Muscle layer of colon (tissue), 2 donors: Measurements from ENCODE around the gene CPA5.

Source experiments
- H3K27ac ChIP-seq: one replicate; pipeline ENCODE4 v1.7.0; 2013; ENCODE audit warnings: low read depth, mild to moderate bottlenecking, low read length, moderate library complexity
- H3K27me3 ChIP-seq, 2 donors: one replicate each; pipeline ENCODE4 v1.7.0; 2013; ENCODE audit warnings: low read length in 2 of 2, mild to moderate bottlenecking in 2 of 2; ENCODE audit not compliant: insufficient read depth in 2 of 2, control insufficient read depth in 1 of 2
- H3K36me3 ChIP-seq: one replicate; pipeline ENCODE4 v1.7.0; 2013; ENCODE audit warnings: mild to moderate bottlenecking, low read length; ENCODE audit not compliant: insufficient read depth
- H3K4me1 ChIP-seq: one replicate; pipeline ENCODE4 v1.7.0; 2013; ENCODE audit warnings: mild to moderate bottlenecking, low read length; ENCODE audit not compliant: insufficient read depth
- H3K4me3 ChIP-seq, 2 donors: one replicate each; pipeline ENCODE4 v1.7.0; 2013; ENCODE audit warnings: low read length in 2 of 2, low read depth in 1 of 2, mild to moderate bottlenecking in 1 of 2, moderate library complexity in 1 of 2
- H3K9ac ChIP-seq: one replicate; pipeline ENCODE4 v1.7.0; 2013; ENCODE audit warnings: low read length
- H3K9me3 ChIP-seq: one replicate; pipeline ENCODE4 v1.7.0; 2013; ENCODE audit warnings: mild to moderate bottlenecking, low read length
- donor health status: abdominal sarcoma.
- donor health status: Adenocarcinoma of cecum.

CPA5 gene

DNA sequence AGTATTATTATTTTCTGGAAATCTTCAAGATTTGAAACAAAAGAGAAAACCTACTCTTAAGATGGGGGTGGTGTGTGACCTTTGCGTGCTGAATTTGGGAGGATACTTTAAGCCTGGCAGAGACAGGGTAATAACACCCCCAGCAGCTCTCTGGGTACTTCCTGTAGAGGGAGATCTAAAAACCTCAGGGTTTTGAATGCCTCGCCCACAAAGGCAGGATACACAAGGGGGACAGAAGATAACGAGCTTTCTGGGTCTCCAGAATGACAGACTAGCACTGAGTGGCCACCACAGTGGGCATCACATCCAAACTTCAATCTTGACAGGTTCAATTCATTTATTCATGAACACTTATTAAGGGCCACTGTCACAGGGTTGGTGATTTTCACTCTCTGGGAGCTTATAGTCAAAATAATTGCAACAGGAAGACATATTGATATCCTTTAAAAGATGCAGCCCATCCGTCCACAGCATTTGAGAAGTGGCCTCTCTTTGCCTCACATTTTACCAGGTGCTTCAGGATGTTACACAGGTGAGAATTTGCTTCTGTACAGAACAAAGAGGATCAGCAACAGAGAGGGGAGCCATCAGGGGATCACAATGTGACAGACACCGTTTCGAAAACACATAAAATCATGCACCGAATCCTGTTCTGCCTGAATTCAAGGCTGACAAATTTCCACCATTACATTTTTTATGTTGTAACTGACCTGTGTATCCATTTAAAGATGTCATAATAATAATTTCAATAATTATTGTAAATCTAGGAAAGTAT is 50.0 kb downstream of the CPA5 start:
- Histone ChIP-seq H3K4me3 (no peak overlapping the region), H3K36me3 (no peaks in the 10 kb centered on the region), H3K9ac (no peak overlapping the region), H3K4me1 (peaks cover 26% of the 10 kb centered on the region), H3K9me3 (no peaks in the 10 kb centered on the region), H3K27ac (peak overlapping the region; percentile 28), H3K27me3 (no peaks in the 10 kb centered on the region)

DNA sequence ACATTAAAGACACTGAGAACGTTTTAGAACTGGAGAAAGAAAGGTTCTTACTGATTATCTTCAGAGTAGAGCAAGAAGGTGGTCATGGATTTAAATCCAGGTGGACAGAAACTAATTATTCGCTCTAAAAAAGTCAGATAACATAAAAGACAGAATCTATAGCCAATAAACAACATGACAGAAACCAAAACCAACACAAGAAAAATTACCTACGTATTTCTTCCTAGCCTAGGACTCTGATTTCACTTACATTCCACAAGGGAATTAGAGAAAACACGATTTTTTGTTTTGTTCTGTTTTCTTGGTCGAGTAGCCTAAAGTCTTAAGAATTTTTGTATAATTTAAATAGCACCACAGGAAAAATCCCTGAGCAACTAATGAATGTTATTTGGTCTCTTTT is 50.8 kb downstream of the CPA5 start:
- Histone ChIP-seq H3K9me3 (no peaks in the 10 kb centered on the region), H3K36me3 (no peaks in the 10 kb centered on the region), H3K27ac (no peak overlapping the region), H3K4me3 (no peak overlapping the region), H3K9ac (no peak overlapping the region), H3K4me1 (peaks cover 26% of the 10 kb centered on the region), H3K27me3 (no peaks in the 10 kb centered on the region)

DNA sequence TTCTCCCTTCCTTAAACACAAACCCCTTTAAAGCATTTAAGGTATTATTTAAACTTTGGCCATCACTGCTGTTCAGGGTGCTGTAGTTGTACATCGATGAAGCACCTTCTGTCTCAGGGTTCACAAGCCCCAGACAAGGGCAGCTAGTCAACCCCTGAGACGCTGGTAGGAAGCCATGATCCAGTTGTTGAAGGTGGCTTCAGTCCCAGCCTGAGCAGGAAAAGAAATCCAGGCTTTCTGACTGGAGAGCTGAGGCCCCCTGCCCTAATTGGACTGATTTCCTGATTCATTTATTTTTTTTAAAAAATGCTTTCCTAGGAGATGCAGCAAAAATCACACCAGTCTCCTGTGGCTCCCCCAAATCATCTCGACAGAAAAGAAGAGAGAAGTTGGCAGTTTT is 51.5 kb downstream of the CPA5 start:
- H3K4me1 ChIP-seq = peaks cover 26% of the 10 kb centered on the region
- H3K4me3 ChIP-seq = no peak overlapping the region
- H3K27ac ChIP-seq = no peak overlapping the region
- no peaks in the 10 kb centered on the region for H3K9me3 ChIP-seq
- H3K27me3 ChIP-seq = no peaks in the 10 kb centered on the region
- no peak overlapping the region for H3K9ac ChIP-seq
- no peaks in the 10 kb centered on the region for H3K36me3 ChIP-seq

DNA sequence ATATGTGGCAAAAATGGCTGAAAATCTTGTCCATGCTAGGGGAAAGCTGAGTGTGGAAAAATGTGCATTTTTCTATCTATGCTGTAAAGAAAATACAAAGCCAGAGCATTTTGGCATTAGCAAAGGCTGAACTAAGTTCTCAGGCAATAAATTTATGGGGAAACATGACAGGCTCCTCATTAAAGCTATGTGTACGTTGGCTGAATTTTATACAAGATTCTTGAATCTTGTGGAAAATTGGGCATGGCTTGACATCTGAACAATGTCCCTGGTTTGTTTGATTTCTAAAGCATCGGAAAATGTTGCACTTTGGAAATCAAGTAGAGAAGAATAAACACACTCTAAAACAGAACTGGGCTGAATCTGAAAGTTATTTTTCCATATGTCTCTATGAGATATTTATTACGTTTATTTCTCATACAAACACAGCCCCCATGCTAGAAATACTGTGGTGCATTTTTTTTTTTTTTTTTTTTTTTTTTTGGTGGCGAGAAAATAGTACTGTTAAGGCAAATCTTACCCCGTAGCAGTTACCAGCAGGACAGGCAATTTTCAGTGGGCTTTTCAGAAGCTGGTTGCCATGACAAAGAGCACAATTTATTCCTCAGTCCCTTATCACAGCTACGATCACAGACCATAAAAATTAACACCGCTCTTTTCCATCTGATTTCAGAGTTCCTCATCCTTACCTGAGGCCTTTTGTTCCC is 52.6 kb downstream of the CPA5 start:
- H3K27ac ChIP-seq = peak overlapping the region; percentile 7
- no peaks in the 10 kb centered on the region for H3K9me3 ChIP-seq
- peak overlapping the region in 1 of 2 donors; percentile 49 for H3K4me3 ChIP-seq
- H3K4me1 ChIP-seq = peaks cover 26% of the 10 kb centered on the region
- H3K27me3 ChIP-seq = no peaks in the 10 kb centered on the region
- H3K9ac ChIP-seq = no peak overlapping the region
- no peaks in the 10 kb centered on the region for H3K36me3 ChIP-seq

DNA sequence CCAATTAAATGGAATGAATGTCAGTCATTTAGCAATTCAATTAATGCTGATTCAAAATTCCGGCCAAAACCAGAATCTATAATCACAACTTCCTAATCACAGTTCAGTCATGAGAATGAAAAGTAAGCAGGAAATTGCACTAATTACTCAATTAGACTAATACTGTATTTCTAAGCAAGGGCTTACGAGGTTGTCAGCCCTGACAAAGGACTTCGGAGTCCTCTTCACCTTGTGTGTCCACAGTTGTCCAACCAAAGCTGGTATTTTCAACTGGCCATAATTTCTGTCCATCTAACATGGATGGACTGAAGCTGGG is 53.1 kb downstream of the CPA5 start:
- Histone ChIP-seq H3K27me3 (no peaks in the 10 kb centered on the region), H3K4me1 (peaks cover 24% of the 10 kb centered on the region), H3K4me3 (no peak overlapping the region), H3K36me3 (no peaks in the 10 kb centered on the region), H3K9ac (no peak overlapping the region), H3K27ac (no peak overlapping the region), H3K9me3 (no peaks in the 10 kb centered on the region)

DNA sequence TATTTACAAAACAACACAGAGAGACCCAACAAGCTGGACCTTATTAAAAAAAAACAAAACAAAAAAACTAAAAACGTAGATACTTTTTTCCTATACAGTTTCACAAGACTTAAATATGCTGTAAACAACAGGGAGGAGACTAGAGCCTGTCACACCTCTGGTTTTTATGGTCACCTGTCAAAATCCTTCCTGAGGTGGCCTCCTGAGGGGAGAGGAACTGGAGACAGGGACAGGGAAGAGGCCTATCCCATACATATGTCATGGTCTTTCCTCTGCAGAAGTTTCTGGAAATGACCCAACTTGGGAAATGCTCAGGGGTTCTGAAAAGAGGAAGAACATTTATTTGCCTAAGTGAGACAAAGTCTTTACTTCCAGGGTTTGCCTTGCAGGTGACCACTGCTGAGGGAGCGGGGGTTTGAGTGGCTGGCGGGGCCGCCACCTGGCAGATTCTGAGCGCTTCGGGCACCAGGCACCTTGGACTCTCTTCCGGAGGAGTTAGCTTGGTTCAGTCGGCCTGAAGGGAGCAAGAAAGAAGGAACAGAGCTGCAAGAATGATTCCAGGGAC is 54.0 kb downstream of the CPA5 start:
- Histone ChIP-seq H3K27ac (no peak overlapping the region), H3K9ac (no peak overlapping the region), H3K27me3 (no peaks in the 10 kb centered on the region), H3K4me1 (peaks cover 20% of the 10 kb centered on the region), H3K4me3 (no peak overlapping the region), H3K9me3 (no peaks in the 10 kb centered on the region), H3K36me3 (no peaks in the 10 kb centered on the region)

DNA sequence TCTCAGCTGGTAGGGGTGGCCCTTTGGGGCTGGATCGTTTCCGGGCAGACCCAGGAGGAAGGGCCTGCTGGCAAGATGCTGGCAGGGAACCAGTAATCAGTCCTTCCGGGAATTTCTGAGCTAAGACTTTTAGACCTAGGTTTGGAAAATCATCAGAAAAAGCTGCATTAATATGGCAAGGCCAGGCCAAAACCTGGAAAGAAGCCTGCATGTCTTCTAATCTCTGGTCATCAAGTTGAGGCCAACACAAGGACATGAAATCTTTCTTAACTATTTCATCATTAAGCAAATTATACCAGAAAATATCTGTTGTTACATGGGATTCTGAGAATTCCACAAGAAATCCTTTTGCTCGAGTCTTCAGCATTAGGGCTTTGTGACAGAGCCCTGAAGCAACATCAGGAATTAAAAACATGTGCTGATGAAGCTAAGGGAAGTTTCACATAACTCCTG is 55.5 kb downstream of the CPA5 start:
- Histone ChIP-seq H3K27ac (no peak overlapping the region), H3K9me3 (no peaks in the 10 kb centered on the region), H3K4me3 (no peak overlapping the region), H3K9ac (no peak overlapping the region), H3K36me3 (no peaks in the 10 kb centered on the region), H3K27me3 (no peaks in the 10 kb centered on the region), H3K4me1 (peaks cover 20% of the 10 kb centered on the region)

DNA sequence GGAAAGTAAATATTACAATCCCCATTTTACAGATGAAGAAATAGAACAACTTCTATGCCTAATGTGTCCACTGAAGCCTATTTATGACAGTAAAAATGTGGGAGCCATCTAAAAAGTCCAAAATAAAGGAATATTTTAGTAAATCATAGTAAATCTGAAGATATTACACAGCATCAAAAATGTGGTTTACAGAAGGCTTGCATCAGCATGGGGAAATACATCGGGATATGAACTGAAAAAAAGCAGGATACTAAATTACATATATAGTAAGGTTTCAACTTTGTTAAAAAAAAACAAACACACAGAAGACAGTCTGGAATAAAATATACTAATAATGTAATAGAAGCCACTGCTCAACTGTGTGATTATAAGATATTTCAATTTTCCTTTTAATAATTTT is 56.5 kb downstream of the CPA5 start:
- H3K27me3 ChIP-seq = no peaks in the 10 kb centered on the region
- no peak overlapping the region for H3K4me3 ChIP-seq
- no peak overlapping the region for H3K27ac ChIP-seq
- peaks cover 16% of the 10 kb centered on the region for H3K4me1 ChIP-seq
- no peaks in the 10 kb centered on the region for H3K36me3 ChIP-seq
- no peaks in the 10 kb centered on the region for H3K9me3 ChIP-seq
- no peak overlapping the region for H3K9ac ChIP-seq

DNA sequence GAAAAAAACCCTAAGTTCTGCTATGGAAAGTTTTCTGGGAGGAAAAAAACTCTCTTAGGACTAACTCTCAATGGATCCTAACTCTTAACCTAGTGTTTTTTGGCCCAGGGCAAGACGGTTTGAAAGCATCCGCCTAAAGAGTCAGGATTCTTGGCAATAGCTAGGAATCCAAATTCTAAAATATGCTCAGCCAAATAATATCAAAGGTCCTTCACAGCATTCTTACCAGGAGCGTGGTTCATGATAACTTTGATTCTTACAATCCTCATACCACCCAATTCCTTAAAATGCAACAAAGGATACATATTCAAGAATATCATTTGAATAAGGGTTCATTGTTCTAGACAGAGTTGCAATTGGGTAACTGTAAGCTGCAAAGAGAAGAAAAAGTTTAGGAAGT is 57.0 kb downstream of the CPA5 start:
- H3K27me3 ChIP-seq = no peaks in the 10 kb centered on the region
- no peak overlapping the region for H3K27ac ChIP-seq
- H3K4me3 ChIP-seq = no peak overlapping the region
- H3K36me3 ChIP-seq = no peaks in the 10 kb centered on the region
- H3K4me1 ChIP-seq = peaks cover 12% of the 10 kb centered on the region
- H3K9me3 ChIP-seq = no peaks in the 10 kb centered on the region
- no peak overlapping the region for H3K9ac ChIP-seq

DNA sequence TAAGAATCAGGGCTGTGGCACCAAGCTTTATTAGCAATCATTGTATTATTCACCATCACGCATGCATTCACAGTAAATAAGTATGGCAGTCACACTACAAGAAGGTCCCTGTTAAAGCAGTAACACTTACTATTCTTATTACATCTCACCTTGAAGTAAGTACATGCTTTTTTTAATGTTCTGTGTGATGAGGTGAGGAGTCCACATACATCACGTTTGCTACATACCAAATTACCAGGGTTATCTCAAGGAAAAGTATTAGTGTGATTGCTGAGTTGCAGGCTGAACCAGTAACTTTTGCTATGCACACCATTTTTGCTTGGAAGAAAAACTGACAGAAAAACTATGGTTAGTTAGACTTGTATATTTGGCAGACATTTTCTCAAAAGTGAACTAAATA is 60.4 kb downstream of the CPA5 start:
- no peaks in the 10 kb centered on the region for H3K36me3 ChIP-seq
- H3K9me3 ChIP-seq = no peaks in the 10 kb centered on the region
- no peak overlapping the region for H3K27ac ChIP-seq
- H3K4me3 ChIP-seq = no peak overlapping the region
- H3K27me3 ChIP-seq = no peaks in the 10 kb centered on the region
- H3K4me1 ChIP-seq = peaks cover 13% of the 10 kb centered on the region
- no peak overlapping the region for H3K9ac ChIP-seq

DNA sequence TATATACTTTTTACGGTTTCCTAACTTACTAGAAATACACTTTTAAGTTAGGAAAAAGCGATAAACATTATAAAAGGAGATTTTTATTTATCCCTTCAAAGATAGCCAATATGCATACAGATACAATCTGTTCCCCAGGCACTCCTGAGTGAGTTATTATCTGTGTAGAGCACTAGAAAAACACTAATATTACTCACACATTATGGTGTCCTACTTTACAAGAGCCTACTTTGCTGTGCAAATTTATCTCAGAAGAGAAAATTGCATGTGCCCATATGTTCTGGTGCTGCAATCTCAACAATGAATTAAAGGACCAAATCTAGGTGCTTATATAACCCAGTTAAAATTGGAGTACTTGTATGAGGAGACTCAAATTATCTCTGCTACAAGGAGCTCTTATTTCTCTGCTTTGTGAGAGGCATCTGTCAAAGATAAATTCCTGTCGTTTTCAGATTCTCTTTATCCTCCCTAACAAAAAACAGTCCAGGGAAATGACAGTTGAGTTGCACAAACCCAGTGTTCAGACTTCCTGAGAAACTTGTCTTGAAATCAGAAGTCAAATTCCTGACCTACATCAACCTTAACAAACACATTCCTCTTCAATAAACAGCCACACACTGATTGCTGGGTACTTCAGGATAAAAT is 64.6 kb downstream of the CPA5 start:
- no peaks in the 10 kb centered on the region for H3K9me3 ChIP-seq
- H3K27ac ChIP-seq = no peak overlapping the region
- H3K4me1 ChIP-seq = peaks cover 13% of the 10 kb centered on the region
- no peaks in the 10 kb centered on the region for H3K27me3 ChIP-seq
- no peak overlapping the region for H3K4me3 ChIP-seq
- no peak overlapping the region for H3K9ac ChIP-seq
- no peaks in the 10 kb centered on the region for H3K36me3 ChIP-seq
